MCF 10A (cell line): ENCODE results near the gene BSND. TPM values are rescaled to one million over a fixed set of nuclear protein-coding genes. Genes with fewer than 3 reads are reported as not detected.

Experiments used
- BruUV-seq: library from RNA; stranded (reverse); fragments of 400-500 nt; replicated peaks from 2 replicates; lab custom pipeline; 2021; lab: Mats Ljungman, UMichigan
- CTCF ChIA-PET: fragments of 300-600 bp; sonication (Branson Sonifier 250); formaldehyde crosslinking; extraction: SDS; loops from one replicate; lab custom pipeline; 2021; ENCODE audit warnings: antibody characterized with exemption, inconsistent platforms; lab: Yijun Ruan, JAX
- POLR2A ChIA-PET: fragments of 300-600, 350-650 bp; sonication (Branson Sonifier 250); formaldehyde crosslinking; extraction: SDS; loops from one replicate; lab custom pipeline; 2020; ENCODE audit warnings: antibody characterized with exemption, inconsistent platforms; lab: Yijun Ruan, JAX
- DNase-seq: peaks from one replicate; pipeline ENCODE4 v3.0.0-alpha.2; 2018; ENCODE audit not compliant: unreplicated experiment
- H3K27ac Mint-ChIP-seq: one replicate; pipeline ENCODE4 v1.8.0; 2022; ENCODE audit warnings: mild to moderate bottlenecking, low read depth, mixed read lengths; ENCODE audit not compliant: unreplicated experiment
- H3K27me3 Mint-ChIP-seq: one replicate; pipeline ENCODE4 v1.8.0; 2022; ENCODE audit warnings: mixed read lengths; ENCODE audit not compliant: insufficient read depth, unreplicated experiment
- H3K36me3 Mint-ChIP-seq: one replicate; pipeline ENCODE4 v1.8.0; 2022; ENCODE audit warnings: mild to moderate bottlenecking, moderate library complexity, mixed read lengths; ENCODE audit not compliant: insufficient read depth, unreplicated experiment
- H3K4me1 Mint-ChIP-seq: one replicate; pipeline ENCODE4 v1.8.0; 2022; ENCODE audit warnings: mixed read lengths; ENCODE audit not compliant: insufficient read depth, unreplicated experiment
- H3K4me3 Mint-ChIP-seq: one replicate; pipeline ENCODE4 v1.8.0; 2022; ENCODE audit warnings: mild to moderate bottlenecking, moderate library complexity, mixed read lengths; ENCODE audit not compliant: unreplicated experiment
- H3K9me3 Mint-ChIP-seq: one replicate; pipeline ENCODE4 v1.8.0; 2022; ENCODE audit warnings: mixed read lengths; ENCODE audit not compliant: unreplicated experiment
- intact Hi-C: fragments of 100-400 bp; cut with micrococcal nuclease; formaldehyde crosslinking; loops from 2 replicates; pipeline ENCODE4 v1.14.1; 2022
- total RNA-seq: library from RNA; stranded (reverse); gene quantifications from 2 replicates; pipeline ENCODE4 v1.2.3, GENCODE V29; 2022
- TF ChIP-seq, protein P1 (sequence below): fragments of 200-600 bp; IDR thresholded peaks from one replicate; pipeline ENCODE4 v1.8.0; 2022; ENCODE audit warnings: antibody characterized with exemption, mild to moderate bottlenecking; ENCODE audit not compliant: unreplicated experiment

The BSND gene
- total RNA-seq, 1 experiment from 2014 or later, result not detected

DNA sequence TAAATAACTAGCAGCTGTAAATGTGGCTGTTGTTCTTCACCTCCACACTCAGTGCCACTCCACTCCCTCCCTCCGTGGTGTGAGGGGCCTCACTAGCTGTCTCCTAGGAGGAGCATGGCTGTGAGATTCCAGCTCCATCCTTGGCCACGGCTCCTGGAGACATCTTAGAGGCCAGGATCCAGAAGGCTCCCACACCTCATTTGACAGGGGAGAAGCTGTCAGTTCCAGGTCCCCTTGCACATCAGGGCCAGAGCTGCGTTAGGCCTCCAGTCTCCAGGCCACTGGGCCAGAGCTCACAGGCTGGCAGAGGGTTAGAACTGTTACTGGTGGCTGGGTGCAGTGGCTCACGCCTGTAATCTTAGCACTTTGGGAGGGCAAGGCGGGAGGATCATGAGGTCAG lies 55.7 kb downstream of the BSND start:
- Mint-ChIP-seq H3K9me3 (no peaks in the 10 kb centered on the region), H3K4me1 (no peaks in the 10 kb centered on the region), H3K4me3 (no peak overlapping the region), H3K27me3 (no peaks in the 10 kb centered on the region), H3K27ac (no peak overlapping the region), H3K36me3 (no peaks in the 10 kb centered on the region)
- no TSS peak for BruUV-seq
- no peak for DNase-seq
- POLR2A ChIA-PET, result no interaction called here
- TF ChIP-seq, protein P1, sequence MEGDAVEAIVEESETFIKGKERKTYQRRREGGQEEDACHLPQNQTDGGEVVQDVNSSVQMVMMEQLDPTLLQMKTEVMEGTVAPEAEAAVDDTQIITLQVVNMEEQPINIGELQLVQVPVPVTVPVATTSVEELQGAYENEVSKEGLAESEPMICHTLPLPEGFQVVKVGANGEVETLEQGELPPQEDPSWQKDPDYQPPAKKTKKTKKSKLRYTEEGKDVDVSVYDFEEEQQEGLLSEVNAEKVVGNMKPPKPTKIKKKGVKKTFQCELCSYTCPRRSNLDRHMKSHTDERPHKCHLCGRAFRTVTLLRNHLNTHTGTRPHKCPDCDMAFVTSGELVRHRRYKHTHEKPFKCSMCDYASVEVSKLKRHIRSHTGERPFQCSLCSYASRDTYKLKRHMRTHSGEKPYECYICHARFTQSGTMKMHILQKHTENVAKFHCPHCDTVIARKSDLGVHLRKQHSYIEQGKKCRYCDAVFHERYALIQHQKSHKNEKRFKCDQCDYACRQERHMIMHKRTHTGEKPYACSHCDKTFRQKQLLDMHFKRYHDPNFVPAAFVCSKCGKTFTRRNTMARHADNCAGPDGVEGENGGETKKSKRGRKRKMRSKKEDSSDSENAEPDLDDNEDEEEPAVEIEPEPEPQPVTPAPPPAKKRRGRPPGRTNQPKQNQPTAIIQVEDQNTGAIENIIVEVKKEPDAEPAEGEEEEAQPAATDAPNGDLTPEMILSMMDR, result no peak
- CTCF ChIA-PET, result interaction anchor here (1.0 kb wide), 1 partner anchor 104 kb away, joined by 4 read pairs; no protein-coding TSS in a partner anchor
- intact Hi-C loops, result no loop called here

DNA sequence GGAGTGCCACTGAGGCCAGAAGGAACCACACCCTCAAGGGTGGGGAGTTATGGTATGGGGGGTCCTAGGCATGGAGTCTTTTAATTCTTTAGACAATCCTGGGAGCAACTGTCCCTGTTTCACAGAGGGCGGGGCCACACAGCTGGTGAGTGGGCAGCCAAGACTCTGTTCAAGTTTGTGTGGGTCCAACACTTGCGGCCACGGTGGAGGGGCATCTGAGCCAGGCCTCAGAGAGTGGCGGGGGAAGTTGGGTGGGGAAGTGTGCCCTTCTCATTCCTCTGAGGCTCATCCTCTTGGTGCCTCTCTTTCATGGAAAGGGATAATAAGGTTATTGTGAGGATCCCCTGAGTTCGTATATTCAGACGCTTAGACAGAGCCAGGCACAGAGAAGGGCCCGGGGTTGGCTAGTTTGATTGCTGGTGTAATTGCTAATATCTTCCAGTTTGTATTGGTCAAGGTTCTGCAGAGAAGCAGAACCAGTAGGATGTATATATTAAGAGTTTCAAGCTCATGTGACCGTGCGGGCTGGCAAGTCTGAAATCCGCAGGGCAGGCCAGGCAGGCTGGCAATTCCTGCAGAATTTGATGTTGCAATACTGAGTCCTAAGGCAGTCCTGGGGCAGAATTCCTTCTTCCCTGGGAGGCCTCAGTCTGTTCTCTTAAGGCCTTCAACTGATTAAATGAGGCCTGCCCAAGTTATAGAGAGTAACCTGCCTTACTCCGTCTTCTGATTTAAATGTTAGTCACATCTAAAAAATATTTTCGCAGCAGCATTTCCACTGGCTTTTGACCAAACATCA lies 56.5 kb downstream of the BSND start:
- H3K27me3 Mint-ChIP-seq, result no peaks in the 10 kb centered on the region
- H3K4me1 Mint-ChIP-seq, result peaks cover 5% of the 10 kb centered on the region
- no peaks in the 10 kb centered on the region for H3K9me3 Mint-ChIP-seq
- H3K4me3 Mint-ChIP-seq, result no peak overlapping the region
- CTCF ChIA-PET, result interaction anchor here (1.0 kb wide), 1 partner anchor 105 kb away, joined by 4 read pairs; no protein-coding TSS in a partner anchor
- POLR2A ChIA-PET, result no interaction called here
- no peaks in the 10 kb centered on the region for H3K36me3 Mint-ChIP-seq
- TF ChIP-seq, protein P1, result no peak
- no peak for DNase-seq
- H3K27ac Mint-ChIP-seq, result no peak overlapping the region
- intact Hi-C loops, result no loop called here
- no TSS peak for BruUV-seq

DNA sequence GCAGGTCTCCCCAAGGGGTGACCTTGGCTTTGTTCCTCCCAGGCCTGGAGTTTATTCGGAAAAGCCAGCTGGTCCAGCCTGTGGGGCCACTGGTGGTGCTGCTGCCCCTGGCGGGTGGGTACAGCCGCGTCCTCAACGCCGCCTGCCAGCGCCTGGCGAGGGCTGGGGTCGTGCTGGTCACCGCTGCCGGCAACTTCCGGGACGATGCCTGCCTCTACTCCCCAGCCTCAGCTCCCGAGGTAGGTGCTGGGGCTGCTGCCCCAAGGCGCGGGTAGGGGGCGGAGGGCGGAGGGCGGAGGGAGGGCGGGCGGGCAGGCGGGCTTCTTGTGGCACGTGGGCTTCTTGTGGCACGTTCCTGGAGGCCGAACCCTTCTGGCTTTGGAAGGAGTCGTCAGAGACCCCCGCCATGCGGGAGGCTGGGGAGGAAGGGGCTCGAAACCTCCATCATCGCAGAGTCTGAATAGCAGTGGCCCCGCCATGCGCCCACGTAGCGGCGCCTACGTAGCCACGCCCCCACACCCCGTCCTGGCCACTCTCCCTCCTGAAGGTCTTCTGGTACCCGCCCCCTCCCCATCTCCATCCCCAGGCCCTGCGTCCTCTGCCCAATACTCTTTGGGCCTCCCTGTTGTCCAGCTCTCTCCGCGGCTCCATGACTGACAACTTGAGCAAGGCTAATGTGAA lies 57.4 kb downstream of the BSND start:
- Mint-ChIP-seq H3K27me3 (no peaks in the 10 kb centered on the region), H3K27ac (no peak overlapping the region), H3K36me3 (no peaks in the 10 kb centered on the region), H3K4me1 (peaks cover 8% of the 10 kb centered on the region), H3K9me3 (no peaks in the 10 kb centered on the region), H3K4me3 (no peak overlapping the region)
- TF ChIP-seq, protein P1, result no peak
- intact Hi-C loops, result no loop called here
- no TSS peak for BruUV-seq
- ChIA-PET CTCF (no interaction called here), POLR2A (no interaction called here)
- DNase-seq, result no peak

DNA sequence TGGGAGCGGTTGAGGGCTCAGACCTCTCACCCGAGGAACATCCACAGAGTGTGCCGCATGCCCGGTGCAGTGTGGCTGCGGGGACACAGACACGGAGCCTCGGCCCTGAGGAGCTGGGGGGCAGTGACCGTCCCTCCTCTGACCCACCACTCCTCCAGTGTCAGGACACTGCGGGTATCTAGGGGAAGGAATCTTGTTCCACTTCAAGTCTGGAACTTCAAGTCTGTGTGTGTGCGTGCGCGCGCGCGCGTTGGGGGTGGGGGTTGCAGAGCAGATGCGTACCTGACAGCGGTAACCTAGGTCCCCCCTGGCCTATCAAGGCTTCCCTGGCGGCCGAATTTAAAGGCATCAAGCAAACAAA lies 57.9 kb downstream of the BSND start:
- POLR2A ChIA-PET, result no interaction called here
- BruUV-seq, result no TSS peak
- TF ChIP-seq, protein P1, result no peak

More for the DNA sequence above, 57.9 kb downstream of the BSND start:
- no peaks in the 10 kb centered on the region for H3K27me3 Mint-ChIP-seq
- no peaks in the 10 kb centered on the region for H3K9me3 Mint-ChIP-seq
- H3K4me1 Mint-ChIP-seq, result peaks cover 8% of the 10 kb centered on the region
- CTCF ChIA-PET, result no interaction called here
- intact Hi-C loops, result no loop called here
- no peaks in the 10 kb centered on the region for H3K36me3 Mint-ChIP-seq
- H3K4me3 Mint-ChIP-seq, result no peak overlapping the region
- no peak for DNase-seq
- H3K27ac Mint-ChIP-seq, result no peak overlapping the region
